ENCODE results near the gene TTC9B.
"Not testable (repeated sequence)": the region's sequence is repeated elsewhere in the genome, so short reads cannot be mapped to it uniquely, and the experiment has no call there.

DNA sequence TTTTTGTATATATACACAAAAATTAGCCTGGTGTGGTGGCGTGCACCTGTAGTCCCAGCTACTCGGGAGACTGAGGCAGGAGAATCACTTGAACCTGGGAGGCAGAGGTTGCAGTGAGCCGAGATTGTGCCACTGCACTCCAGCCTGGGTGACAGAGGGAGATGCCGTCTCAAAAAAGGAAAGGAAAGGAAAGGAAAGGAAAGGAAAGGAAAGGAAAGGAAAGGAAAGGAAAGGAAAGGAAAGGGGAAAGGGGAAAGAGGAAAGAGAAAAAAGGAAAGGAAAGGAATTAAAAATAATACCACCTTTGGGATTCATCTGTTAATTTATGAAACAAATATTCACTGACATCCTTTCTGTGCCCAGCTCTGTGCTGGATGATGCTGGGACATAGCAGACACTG, 845 bp upstream of the TTC9B start:
- TF ChIP-seq, protein P1, sequence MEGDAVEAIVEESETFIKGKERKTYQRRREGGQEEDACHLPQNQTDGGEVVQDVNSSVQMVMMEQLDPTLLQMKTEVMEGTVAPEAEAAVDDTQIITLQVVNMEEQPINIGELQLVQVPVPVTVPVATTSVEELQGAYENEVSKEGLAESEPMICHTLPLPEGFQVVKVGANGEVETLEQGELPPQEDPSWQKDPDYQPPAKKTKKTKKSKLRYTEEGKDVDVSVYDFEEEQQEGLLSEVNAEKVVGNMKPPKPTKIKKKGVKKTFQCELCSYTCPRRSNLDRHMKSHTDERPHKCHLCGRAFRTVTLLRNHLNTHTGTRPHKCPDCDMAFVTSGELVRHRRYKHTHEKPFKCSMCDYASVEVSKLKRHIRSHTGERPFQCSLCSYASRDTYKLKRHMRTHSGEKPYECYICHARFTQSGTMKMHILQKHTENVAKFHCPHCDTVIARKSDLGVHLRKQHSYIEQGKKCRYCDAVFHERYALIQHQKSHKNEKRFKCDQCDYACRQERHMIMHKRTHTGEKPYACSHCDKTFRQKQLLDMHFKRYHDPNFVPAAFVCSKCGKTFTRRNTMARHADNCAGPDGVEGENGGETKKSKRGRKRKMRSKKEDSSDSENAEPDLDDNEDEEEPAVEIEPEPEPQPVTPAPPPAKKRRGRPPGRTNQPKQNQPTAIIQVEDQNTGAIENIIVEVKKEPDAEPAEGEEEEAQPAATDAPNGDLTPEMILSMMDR (conservative IDR thresholded peaks at IDR 0.05), result not testable (repeated sequence)
- TF ChIP-seq EZH2 (IDR thresholded peaks at IDR 0.05; ENCODE audit: low read depth), result not testable (repeated sequence)
